Breast epithelium (tissue), 3 donors: ENCODE data around the gene ZNF765.
"Not testable (repeated sequence)": the region's sequence is repeated elsewhere in the genome, so short reads cannot be mapped to it uniquely, and the experiment has no call there.

ENCODE experiments used
- CTCF ChIP-seq, 3 donors: fragments of 450-650 bp; IDR thresholded peaks; one replicate each; pipeline ENCODE4 v1.5.1; 2016 to 2017; ENCODE audit warnings: antibody characterized with exemption in 3 of 3, mild to moderate bottlenecking in 3 of 3, moderate library complexity in 3 of 3
- POLR2AphosphoS5 ChIP-seq, 3 donors: sonication (generic); formaldehyde crosslinking; IDR thresholded peaks; one replicate each; pipeline ENCODE4 v1.6.1; 2017; ENCODE audit warnings: antibody characterized with exemption in 3 of 3

GRCh38 chr19:53460131-53460721, 65.3 kb downstream of the ZNF765 start:
- not testable (repeated sequence) for TF ChIP-seq POLR2AphosphoS5, CTCF (IDR thresholded peaks at IDR 0.05)
